ENCODE results near the gene POT1.

GRCh38 chr7:124857672-124858235, 71.9 kb downstream of the POT1 start:
- TF ChIP-seq CTCF (conservative IDR thresholded peaks at IDR 0.05), result no peak
- no peak for TF ChIP-seq ZFX (IDR thresholded peaks at IDR 0.05)

All from C4-2B (cell line).